Adipocyte (in vitro differentiated cells): ENCODE results near the gene JAM2.
"Not testable (repeated sequence)": the region's sequence is repeated elsewhere in the genome, so short reads cannot be mapped to it uniquely, and the experiment has no call there.

ENCODE experiments used
- DNase-seq: peaks from one replicate; pipeline ENCODE4 v3.0.0-alpha.2; 2015; ENCODE audit warnings: low read depth
- H3K27me3 ChIP-seq: replicated peaks from 2 replicates; pipeline ENCODE4 v1.7.0; 2013; ENCODE audit warnings: mild to moderate bottlenecking, low read length, moderate library complexity; ENCODE audit not compliant: control insufficient read depth, insufficient read depth
- H3K36me3 ChIP-seq: 2 replicates; pipeline ENCODE4 v1.7.0; 2013; ENCODE audit warnings: low read length, mild to moderate bottlenecking, moderate library complexity; ENCODE audit not compliant: control insufficient read depth, insufficient read depth, severe bottlenecking
- H3K4me1 ChIP-seq: 2 replicates; pipeline ENCODE4 v1.7.0; 2013; ENCODE audit warnings: mild to moderate bottlenecking, low read length, moderate library complexity; ENCODE audit not compliant: control insufficient read depth, insufficient read depth
- H3K4me3 ChIP-seq: 2 replicates; pipeline ENCODE4 v1.7.0; 2013; ENCODE audit warnings: mild to moderate bottlenecking, low read length, moderate library complexity
- H3K9ac ChIP-seq: 2 replicates; pipeline ENCODE4 v1.7.0; 2013; ENCODE audit warnings: mild to moderate bottlenecking, low read length, moderate library complexity
- H3K9me3 ChIP-seq: 2 replicates; pipeline ENCODE4 v1.7.0; 2013; ENCODE audit warnings: mild to moderate bottlenecking, low read length, moderate library complexity; ENCODE audit not compliant: control insufficient read depth

Gene JAM2

DNA sequence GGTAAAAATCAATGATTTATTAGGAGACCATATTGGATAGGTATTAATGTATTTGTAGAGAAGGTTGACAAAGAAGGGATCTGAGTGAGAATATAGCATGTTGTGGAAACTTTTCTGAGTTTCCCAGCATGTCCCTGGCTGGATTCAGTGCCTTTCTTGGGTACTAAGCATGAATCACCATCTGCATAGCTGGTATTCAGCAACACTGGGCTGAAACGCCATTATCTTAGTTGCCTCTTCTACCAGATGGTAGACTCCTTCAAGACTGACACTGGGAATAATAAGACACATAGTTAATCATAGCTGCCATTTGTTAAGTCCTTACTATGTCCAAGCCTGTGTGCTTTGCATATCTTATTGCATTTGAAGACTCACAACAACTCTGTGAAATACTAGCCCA lies 50.2 kb downstream of the JAM2 start:
- no peaks in the 10 kb centered on the region for H3K9me3 ChIP-seq
- H3K4me1 ChIP-seq = peaks cover 18% of the 10 kb centered on the region
- no peaks in the 10 kb centered on the region for H3K36me3 ChIP-seq
- H3K9ac ChIP-seq = no peak overlapping the region
- H3K4me3 ChIP-seq = no peak overlapping the region
- peak; percentile 50 for DNase-seq
- H3K27me3 ChIP-seq = no peaks in the 10 kb centered on the region

GRCh38 chr21:25691976-25692375 lies 52.9 kb downstream of the JAM2 start:
- Histone ChIP-seq H3K4me1 (peaks cover 12% of the 10 kb centered on the region), H3K36me3 (no peaks in the 10 kb centered on the region), H3K9me3 (no peaks in the 10 kb centered on the region), H3K27me3 (no peaks in the 10 kb centered on the region), H3K9ac (no peak overlapping the region), H3K4me3 (no peak overlapping the region)
- DNase-seq = no peak

- not testable (repeated sequence) for H3K27me3 ChIP-seq, H3K36me3 ChIP-seq, H3K9ac ChIP-seq, DNase-seq, H3K4me3 ChIP-seq, H3K4me1 ChIP-seq, H3K9me3 ChIP-seq
These were observed 56.4 kb downstream of the JAM2 start for GRCh38 chr21:25695461-25695860.

DNA sequence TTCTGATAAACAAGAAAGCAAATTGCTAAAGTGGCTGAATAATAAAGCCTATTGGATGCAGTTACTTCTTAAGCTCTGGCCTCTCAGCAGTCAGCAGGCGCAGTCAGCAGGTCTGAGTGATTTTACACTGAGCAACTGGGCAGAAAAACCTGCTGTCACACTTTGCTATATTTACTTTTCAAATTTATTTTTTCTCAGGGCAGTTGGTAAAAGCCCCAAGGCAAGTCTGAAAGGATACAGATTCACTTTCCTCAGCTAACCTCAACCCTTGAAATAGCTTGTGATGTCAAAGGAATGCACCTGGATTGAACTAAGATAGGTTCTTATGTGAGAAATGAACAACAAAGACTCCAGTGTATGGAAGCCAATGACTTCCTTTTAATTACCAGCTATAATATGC lies 61.7 kb downstream of the JAM2 start:
- H3K36me3 ChIP-seq = no peaks in the 10 kb centered on the region
- no peak for DNase-seq
- H3K9me3 ChIP-seq = no peaks in the 10 kb centered on the region
- no peak overlapping the region for H3K4me3 ChIP-seq
- H3K27me3 ChIP-seq = no peaks in the 10 kb centered on the region
- H3K9ac ChIP-seq = no peak overlapping the region
- H3K4me1 ChIP-seq = peaks cover 6% of the 10 kb centered on the region

GRCh38 chr21:25701529-25701928 lies 62.5 kb downstream of the JAM2 start:
- no peak overlapping the region for H3K9ac ChIP-seq
- H3K27me3 ChIP-seq = no peaks in the 10 kb centered on the region
- no peaks in the 10 kb centered on the region for H3K36me3 ChIP-seq
- peaks cover 6% of the 10 kb centered on the region for H3K4me1 ChIP-seq
- no peak for DNase-seq
- no peaks in the 10 kb centered on the region for H3K9me3 ChIP-seq
- no peak overlapping the region for H3K4me3 ChIP-seq

DNA sequence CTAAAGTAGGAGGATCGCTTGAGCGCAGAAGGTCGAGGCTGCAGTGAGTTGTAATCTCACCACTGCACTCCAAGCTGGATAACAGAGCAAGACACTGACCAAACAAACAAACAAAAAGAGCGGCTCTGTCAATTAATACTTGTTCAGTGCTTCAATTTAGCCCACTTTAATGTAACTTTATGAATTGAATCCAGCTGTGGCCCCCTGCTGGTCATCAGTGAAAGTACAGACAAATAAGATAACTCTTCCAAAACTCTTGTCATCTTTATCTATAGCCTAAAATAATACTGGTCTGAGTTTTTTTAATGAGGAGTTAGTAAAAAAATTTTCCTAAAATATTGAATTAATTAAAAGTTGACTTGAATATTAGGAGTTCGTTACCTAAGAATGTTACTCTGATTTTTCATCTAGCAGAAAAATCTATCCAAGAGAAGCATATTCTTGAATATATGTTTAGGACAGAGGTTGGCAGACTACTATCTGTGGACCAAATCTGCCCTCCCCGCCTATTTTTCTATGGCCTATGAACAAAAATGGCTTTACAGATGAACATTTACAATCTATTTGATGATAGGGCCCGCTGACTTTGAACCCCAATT lies 69.5 kb downstream of the JAM2 start:
- no peaks in the 10 kb centered on the region for H3K27me3 ChIP-seq
- no peaks in the 10 kb centered on the region for H3K9me3 ChIP-seq
- peak; percentile 77 for DNase-seq
- H3K9ac ChIP-seq = no peak overlapping the region
- H3K4me3 ChIP-seq = no peak overlapping the region
- no peaks in the 10 kb centered on the region for H3K4me1 ChIP-seq
- no peaks in the 10 kb centered on the region for H3K36me3 ChIP-seq

- Histone ChIP-seq H3K9ac (no peak overlapping the region), H3K9me3 (no peaks in the 10 kb centered on the region), H3K4me3 (no peak overlapping the region), H3K4me1 (no peaks in the 10 kb centered on the region), H3K27me3 (no peaks in the 10 kb centered on the region), H3K36me3 (peaks cover 3% of the 10 kb centered on the region)
- DNase-seq = no peak
These were observed 70.7 kb downstream of the JAM2 start for GRCh38 chr21:25709684-25710265.

GRCh38 chr21:25710550-25710949 lies 71.5 kb downstream of the JAM2 start:
- no peaks in the 10 kb centered on the region for H3K4me1 ChIP-seq
- no peak overlapping the region for H3K9ac ChIP-seq
- DNase-seq = no peak
- peaks cover 10% of the 10 kb centered on the region for H3K36me3 ChIP-seq
- no peaks in the 10 kb centered on the region for H3K9me3 ChIP-seq
- no peaks in the 10 kb centered on the region for H3K27me3 ChIP-seq
- H3K4me3 ChIP-seq = no peak overlapping the region

GRCh38 chr21:25714066-25714465 lies 75.0 kb downstream of the JAM2 start:
- not testable (repeated sequence) for H3K9ac ChIP-seq, H3K27me3 ChIP-seq, H3K9me3 ChIP-seq, DNase-seq, H3K4me1 ChIP-seq, H3K4me3 ChIP-seq
- H3K36me3 ChIP-seq = peaks cover 26% of the 10 kb centered on the region

GRCh38 chr21:25717491-25718147 lies 78.6 kb downstream of the JAM2 start:
- Histone ChIP-seq H3K36me3 (peaks cover 47% of the 10 kb centered on the region), H3K4me1 (no peaks in the 10 kb centered on the region), H3K4me3 (no peak overlapping the region), H3K9ac (no peak overlapping the region), H3K27me3 (no peaks in the 10 kb centered on the region), H3K9me3 (no peaks in the 10 kb centered on the region)
- peak; percentile 65 for DNase-seq

DNA sequence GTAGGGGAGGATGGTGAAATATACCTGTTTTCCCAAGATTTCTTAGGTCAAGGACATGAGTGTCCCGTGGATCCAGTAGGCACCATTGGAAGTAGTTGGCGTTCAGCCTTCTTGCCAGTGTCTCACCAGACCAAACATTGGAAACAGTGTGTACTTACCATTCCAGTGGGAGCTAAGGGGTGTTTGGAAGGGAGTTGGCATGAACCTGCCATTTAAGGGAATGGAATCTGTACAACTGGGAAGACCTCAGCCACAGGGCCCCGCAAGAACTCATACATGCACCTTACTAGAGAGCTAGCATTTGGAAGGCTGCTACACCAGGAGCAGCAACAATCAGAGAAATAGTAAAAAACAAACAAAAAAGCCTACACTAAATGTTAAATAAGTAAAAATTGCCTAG lies 82.9 kb downstream of the JAM2 start:
- peaks cover 68% of the 10 kb centered on the region for H3K36me3 ChIP-seq
- no peak overlapping the region for H3K9ac ChIP-seq
- no peak overlapping the region for H3K4me3 ChIP-seq
- H3K27me3 ChIP-seq = no peaks in the 10 kb centered on the region
- no peak for DNase-seq
- no peaks in the 10 kb centered on the region for H3K4me1 ChIP-seq
- no peaks in the 10 kb centered on the region for H3K9me3 ChIP-seq
